Choroid plexus epithelial cell (primary cell): ENCODE data around the gene GTF2E1.

Experiments
- DNase-seq: peaks from one replicate; pipeline ENCODE4 v3.0.0-alpha.2; 2010; ENCODE audit warnings: low read depth
- H3K4me3 ChIP-seq: 2 replicates; pipeline ENCODE4 v1.5.1; 2011; ENCODE audit warnings: low read depth, mild to moderate bottlenecking, control low read depth, low read length, moderate library complexity
- CTCF ChIP-seq: conservative IDR thresholded peaks from 2 replicates; pipeline ENCODE4 v1.5.1; 2011; ENCODE audit warnings: low read depth, mild to moderate bottlenecking, control low read depth, inconsistent platforms, low read length, moderate library complexity

The GTF2E1 gene

GRCh38 chr3:120820748-120821147 lies 78.2 kb downstream of the GTF2E1 start:
- TF ChIP-seq CTCF: no peak
- no peak overlapping the region for H3K4me3 ChIP-seq
- no peak for DNase-seq

- DNase-seq: no peak
- TF ChIP-seq CTCF: no peak
These were observed 78.9 kb downstream of the GTF2E1 start for GRCh38 chr3:120821426-120821825.

GRCh38 chr3:120823156-120823555 lies 80.6 kb downstream of the GTF2E1 start:
- TF ChIP-seq CTCF: no peak
- no peak overlapping the region for H3K4me3 ChIP-seq
- no peak for DNase-seq

More at GRCh38 chr3:120821426-120821825, 78.9 kb downstream of the GTF2E1 start:
- no peak overlapping the region for H3K4me3 ChIP-seq

GRCh38 chr3:120824613-120825012 lies 82.1 kb downstream of the GTF2E1 start:
- no peak overlapping the region for H3K4me3 ChIP-seq
- no peak for TF ChIP-seq CTCF

GRCh38 chr3:120828796-120829195 lies 86.3 kb downstream of the GTF2E1 start:
- no peak overlapping the region for H3K4me3 ChIP-seq
- DNase-seq: no peak
- no peak for TF ChIP-seq CTCF

More at GRCh38 chr3:120824613-120825012, 82.1 kb downstream of the GTF2E1 start:
- no peak for DNase-seq

- no peak for TF ChIP-seq CTCF
- no peak for DNase-seq
- no peak overlapping the region for H3K4me3 ChIP-seq
These were observed 88.5 kb downstream of the GTF2E1 start for GRCh38 chr3:120831066-120831465.
